Right renal pelvis (tissue), 4 donors: Measurements from ENCODE around the gene TCF15. TPM values are rescaled to one million over a fixed set of nuclear protein-coding genes. Genes with fewer than 3 reads are reported as not detected.

Experiments
- DNase-seq, 4 donors: peaks; one replicate each; pipeline ENCODE4 v3.0.0-alpha.2; 2013; ENCODE audit warnings: low read depth in 4 of 4, low spot score in 3 of 4, missing footprints in 1 of 4
- polyA plus RNA-seq, 4 donors: library from polyadenylated mRNA; unstranded; fragments of 120-200 nt; gene quantifications; one replicate each; pipeline ENCODE4 v1.2.1, GENCODE V29; 2013; ENCODE audit not compliant: insufficient read length in 4 of 4

TCF15 gene
- polyA plus RNA-seq, 4 donors, result 0.69 to 1.8 (median 1.1) TPM

GRCh38 chr20:615514-615913 is 5.4 kb upstream of the TCF15 start:
- DNase-seq, result no peak

- DNase-seq, result peak in 3 of 4 donors; percentile 33 to 53 (median 44)
Observed at GRCh38 chr20:611843-612185, 1.7 kb upstream of the TCF15 start.

GRCh38 chr20:611047-611842 is 1.1 kb upstream of the TCF15 start:
- no peak for DNase-seq

GRCh38 chr20:609371-609964 is 641 bp downstream of the TCF15 start:
- DNase-seq, result no peak

GRCh38 chr20:608970-609369 is 1.1 kb downstream of the TCF15 start:
- no peak for DNase-seq

- DNase-seq, result no peak
Observed at GRCh38 chr20:607476-607875, 2.6 kb downstream of the TCF15 start.

GRCh38 chr20:605237-605636 is 4.9 kb downstream of the TCF15 start:
- DNase-seq, result no peak

- DNase-seq, result no peak
Observed at GRCh38 chr20:603116-603640, 6.9 kb downstream of the TCF15 start.

GRCh38 chr20:602111-602970 is 7.8 kb downstream of the TCF15 start:
- no peak for DNase-seq

GRCh38 chr20:600736-601135 is 9.4 kb downstream of the TCF15 start:
- no peak for DNase-seq

- no peak for DNase-seq
Observed at GRCh38 chr20:600141-600540, 10.0 kb downstream of the TCF15 start.

- DNase-seq, result no peak
Observed at GRCh38 chr20:598133-598850, 11.8 kb downstream of the TCF15 start.

GRCh38 chr20:597560-597959 is 12.5 kb downstream of the TCF15 start:
- no peak for DNase-seq

- peak in 1 of 4 donors; percentile 44 for DNase-seq
Observed at GRCh38 chr20:595330-596308, 14.5 kb downstream of the TCF15 start.

GRCh38 chr20:592506-592905 is 17.6 kb downstream of the TCF15 start:
- DNase-seq, result no peak

- DNase-seq, result no peak
Observed at GRCh38 chr20:591941-592340, 18.2 kb downstream of the TCF15 start.

- DNase-seq, result no peak
Observed at GRCh38 chr20:588932-589672, 21.0 kb downstream of the TCF15 start.

- DNase-seq, result no peak
Observed at GRCh38 chr20:588476-588875, 21.6 kb downstream of the TCF15 start.

- no peak for DNase-seq
Observed at GRCh38 chr20:584971-585301, 25.2 kb downstream of the TCF15 start.
